Sigmoid colon (tissue), 7 donors: ENCODE measurements around the gene TBX4. TPM values are rescaled to one million over a fixed set of nuclear protein-coding genes. Genes with fewer than 3 reads are reported as not detected.

Experiments used
- DNase-seq: peaks from one replicate; pipeline ENCODE4 v3.0.0-alpha.2; 2019
- H3K27ac ChIP-seq, 4 donors: fragments of 200-600 bp; sonication (generic); one replicate each; pipeline ENCODE4 v1.5.1; 2016 to 2019; ENCODE audit warnings: mild to moderate bottlenecking in 1 of 4
- H3K27me3 ChIP-seq, 3 donors: fragments of 200-600 bp; sonication (generic); one replicate each; pipeline ENCODE4 v1.5.1; 2019; ENCODE audit warnings: mild to moderate bottlenecking in 1 of 3
- H3K36me3 ChIP-seq, 4 donors: fragments of 200-600 bp; sonication (generic); one replicate each; pipeline ENCODE4 v1.5.1; 2016 to 2019
- H3K4me1 ChIP-seq, 4 donors: fragments of 200-600 bp; sonication (generic); one replicate each; pipeline ENCODE4 v1.5.1; 2017 to 2019
- H3K4me3 ChIP-seq, 4 donors: fragments of 200-600 bp; sonication (generic); one replicate each; pipeline ENCODE4 v1.5.1; 2017 to 2019; ENCODE audit warnings: mild to moderate bottlenecking in 2 of 4, moderate library complexity in 1 of 4
- H3K9me3 ChIP-seq, 4 donors: fragments of 200-600 bp in 3 of 4; sonication (generic) in 3 of 4; one replicate each; pipeline versions ENCODE4 v1.5.1 to v1.6.1; 2013 to 2019
- EP300 ChIP-seq, 4 donors: sonication (generic); formaldehyde crosslinking; IDR thresholded peaks; one replicate each; pipeline ENCODE4 v1.6.1; 2017; ENCODE audit warnings: antibody characterized with exemption in 4 of 4
- POLR2A ChIP-seq, 2 donors: fragments of 450-650 bp; IDR thresholded peaks; one replicate each; pipeline ENCODE4 v1.6.1; 2016; ENCODE audit warnings: antibody characterized with exemption in 2 of 2, mild to moderate bottlenecking in 2 of 2, moderate library complexity in 2 of 2
- POLR2AphosphoS5 ChIP-seq, 4 donors: sonication (generic); formaldehyde crosslinking; IDR thresholded peaks; one replicate each; pipeline ENCODE4 v1.6.1; 2017; ENCODE audit warnings: antibody characterized with exemption in 4 of 4
- WGBS, 2 donors: extraction: QIAGEN DNeasy Blood & Tissue Kit; methylation state at CpG; one replicate each; pipeline ENCODE4 v1.1.7; 2013; 5-methylcytosine and 5-hydroxymethylcytosine counted together
- intact Hi-C: fragments of 100-400 bp; cut with DNase I; formaldehyde crosslinking; loops from one replicate; pipeline ENCODE4 v1.15.1; 2023
- polyA plus RNA-seq, 3 donors: library from polyadenylated mRNA; stranded (reverse); fragments of 200-250 nt; gene quantifications; one replicate each; pipeline ENCODE4 v1.2.3, GENCODE V29; 2013
- total RNA-seq, 4 donors: library from RNA; depleted of rRNA; stranded (reverse); fragments of >200 nt; gene quantifications; one replicate each; pipeline ENCODE4 v1.1.0, GENCODE V29; 2016
- TF ChIP-seq, protein P1 (sequence below), 4 experiments: fragments of 450-650 bp in 3 of 4; fragments of 200-600 bp in 1 of 4; IDR thresholded peaks; one replicate each; pipeline ENCODE4 v1.5.1; 2016 to 2019; ENCODE audit warnings: antibody characterized with exemption in 4 of 4, mild to moderate bottlenecking in 3 of 4, moderate library complexity in 2 of 4
- donor health status: healthy with polysubstance abuse.
- donor health status: Bipolar disorder and iron deficiency.
- donor health status: healthy.

TBX4 gene
- total and polyA plus RNA-seq, 7 donors: not detected

DNA sequence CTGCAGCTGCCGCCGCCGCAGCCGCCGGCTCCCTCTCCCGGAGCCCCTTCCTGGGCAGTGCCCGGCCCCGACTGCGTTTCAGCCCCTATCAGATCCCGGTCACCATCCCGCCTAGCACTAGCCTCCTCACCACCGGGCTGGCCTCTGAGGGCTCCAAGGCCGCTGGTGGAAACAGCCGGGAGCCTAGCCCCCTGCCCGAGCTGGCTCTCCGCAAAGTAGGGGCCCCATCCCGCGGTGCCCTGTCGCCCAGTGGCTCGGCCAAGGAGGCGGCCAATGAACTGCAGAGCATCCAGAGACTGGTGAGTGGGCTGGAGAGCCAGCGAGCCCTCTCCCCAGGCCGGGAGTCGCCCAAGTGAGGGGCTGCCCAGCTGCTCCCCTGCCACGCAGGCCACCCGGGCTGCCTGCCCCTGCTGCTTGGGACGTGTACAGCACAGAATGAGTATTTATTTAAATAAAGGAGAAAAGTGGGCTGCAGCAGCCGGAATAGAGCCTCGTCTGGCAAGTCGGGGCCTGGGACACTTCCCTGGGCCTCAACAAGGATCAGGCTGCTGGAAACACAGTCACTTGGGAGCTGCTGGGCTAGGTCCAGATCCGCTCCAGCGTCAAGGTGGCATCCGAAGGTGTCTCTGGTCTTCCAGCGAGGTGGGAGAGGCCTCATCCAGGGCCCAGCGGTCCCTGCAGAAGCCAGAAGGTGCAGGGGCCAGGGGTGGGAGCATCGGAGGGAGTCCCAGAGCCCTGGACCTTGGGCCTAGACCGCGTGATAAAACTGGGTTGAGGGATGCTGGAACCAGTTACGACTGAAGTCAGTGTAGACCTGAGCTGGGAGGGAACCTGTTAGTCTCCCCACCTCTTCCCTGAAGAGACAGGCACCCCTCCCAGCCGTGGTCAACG, 43.8 kb upstream of the TBX4 start:
- Histone ChIP-seq H3K9me3 (no peaks in the 10 kb centered on the region), H3K4me1 (peaks cover 0 to 71% (median 68%) of the 10 kb centered on the region in 4 donors), H3K27ac (peak overlapping the region in 1 of 4 donors; percentile 91), H3K36me3 (no peaks in the 10 kb centered on the region), H3K27me3 (peaks cover 63 to 96% (median 83%) of the 10 kb centered on the region in 3 donors), H3K4me3 (peak overlapping the region in 1 of 4 donors; percentile 55)
- TF ChIP-seq POLR2AphosphoS5 (IDR thresholded peaks at IDR 0.05) (no peak), POLR2A (IDR thresholded peaks at IDR 0.05) (no peak), EP300 (IDR thresholded peaks at IDR 0.05) (no peak)
- TF ChIP-seq, protein P1, sequence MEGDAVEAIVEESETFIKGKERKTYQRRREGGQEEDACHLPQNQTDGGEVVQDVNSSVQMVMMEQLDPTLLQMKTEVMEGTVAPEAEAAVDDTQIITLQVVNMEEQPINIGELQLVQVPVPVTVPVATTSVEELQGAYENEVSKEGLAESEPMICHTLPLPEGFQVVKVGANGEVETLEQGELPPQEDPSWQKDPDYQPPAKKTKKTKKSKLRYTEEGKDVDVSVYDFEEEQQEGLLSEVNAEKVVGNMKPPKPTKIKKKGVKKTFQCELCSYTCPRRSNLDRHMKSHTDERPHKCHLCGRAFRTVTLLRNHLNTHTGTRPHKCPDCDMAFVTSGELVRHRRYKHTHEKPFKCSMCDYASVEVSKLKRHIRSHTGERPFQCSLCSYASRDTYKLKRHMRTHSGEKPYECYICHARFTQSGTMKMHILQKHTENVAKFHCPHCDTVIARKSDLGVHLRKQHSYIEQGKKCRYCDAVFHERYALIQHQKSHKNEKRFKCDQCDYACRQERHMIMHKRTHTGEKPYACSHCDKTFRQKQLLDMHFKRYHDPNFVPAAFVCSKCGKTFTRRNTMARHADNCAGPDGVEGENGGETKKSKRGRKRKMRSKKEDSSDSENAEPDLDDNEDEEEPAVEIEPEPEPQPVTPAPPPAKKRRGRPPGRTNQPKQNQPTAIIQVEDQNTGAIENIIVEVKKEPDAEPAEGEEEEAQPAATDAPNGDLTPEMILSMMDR (IDR thresholded peaks at IDR 0.05): no peak
- 22 to 29% methylated on average over 41 of the region's 41 CpGs for WGBS, 2 donors
- peak; percentile 61 for DNase-seq
- intact Hi-C loops: no loop called here

DNA sequence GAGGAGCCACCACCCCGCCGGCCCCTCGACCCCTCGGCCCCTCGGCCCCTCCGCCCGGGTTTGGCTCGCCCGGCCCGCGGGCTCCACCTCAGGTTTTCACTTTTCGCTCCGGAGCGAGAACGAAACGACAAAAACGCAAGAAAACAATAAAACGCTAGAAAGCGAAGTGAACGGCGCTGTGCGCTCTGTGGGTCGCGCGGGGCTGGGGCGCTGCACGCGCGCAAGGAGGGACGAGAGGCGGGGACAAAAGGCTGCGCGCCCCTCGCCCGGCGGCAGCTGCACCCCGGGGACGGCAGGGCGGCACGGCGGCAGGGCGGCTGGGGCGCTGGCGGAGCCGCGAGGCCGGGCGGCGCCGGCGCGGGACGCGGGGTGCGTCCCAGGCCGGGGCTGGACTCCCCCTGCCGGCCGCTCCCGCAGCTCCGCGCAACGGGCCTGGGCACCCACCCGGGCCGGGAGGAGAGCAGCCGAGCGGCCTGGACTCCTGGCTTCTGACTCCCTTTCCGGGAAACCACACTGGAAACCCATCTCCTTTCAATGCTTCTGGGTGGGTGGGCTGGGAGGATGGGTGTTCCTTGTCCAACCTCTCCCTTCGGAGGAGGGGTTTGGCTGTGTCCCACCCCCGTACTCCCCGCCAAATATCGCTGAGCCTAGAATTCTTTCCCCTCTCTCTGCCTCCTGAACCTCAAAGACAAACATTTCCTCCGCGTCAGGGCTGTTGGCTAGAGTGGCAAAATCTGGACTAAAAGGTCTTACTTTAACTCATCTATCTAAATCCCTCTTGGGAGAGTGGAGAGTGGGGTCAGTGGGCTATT, 42.7 kb upstream of the TBX4 start:
- H3K4me3 ChIP-seq: peak overlapping the region; percentile 21 to 56 (median 52)
- WGBS, 2 donors: 1% methylated on average over 73 of the region's 73 CpGs
- peak; percentile 68 for DNase-seq
- TF ChIP-seq, protein P1 (IDR thresholded peaks at IDR 0.05): peak in 1 of 4 experiments; percentile 40
- TF ChIP-seq POLR2AphosphoS5 (IDR thresholded peaks at IDR 0.05): no peak
- no peak for TF ChIP-seq POLR2A (IDR thresholded peaks at IDR 0.05)
- no peak for TF ChIP-seq EP300 (IDR thresholded peaks at IDR 0.05)
- H3K27ac ChIP-seq: peak overlapping the region in 3 of 4 donors; percentile 55 to 91 (median 71)
- H3K4me1 ChIP-seq: peaks cover 0 to 60% (median 57%) of the 10 kb centered on the region in 4 donors
- H3K27me3 ChIP-seq: peaks cover 52 to 88% (median 72%) of the 10 kb centered on the region in 3 donors
- intact Hi-C loops: loop anchor here (5.0 to 10.0 kb wide), 4 partner anchors 143 to 687 kb away; partner anchors contain the start of gene BRIP1
- H3K9me3 ChIP-seq: no peaks in the 10 kb centered on the region
- no peaks in the 10 kb centered on the region for H3K36me3 ChIP-seq

DNA sequence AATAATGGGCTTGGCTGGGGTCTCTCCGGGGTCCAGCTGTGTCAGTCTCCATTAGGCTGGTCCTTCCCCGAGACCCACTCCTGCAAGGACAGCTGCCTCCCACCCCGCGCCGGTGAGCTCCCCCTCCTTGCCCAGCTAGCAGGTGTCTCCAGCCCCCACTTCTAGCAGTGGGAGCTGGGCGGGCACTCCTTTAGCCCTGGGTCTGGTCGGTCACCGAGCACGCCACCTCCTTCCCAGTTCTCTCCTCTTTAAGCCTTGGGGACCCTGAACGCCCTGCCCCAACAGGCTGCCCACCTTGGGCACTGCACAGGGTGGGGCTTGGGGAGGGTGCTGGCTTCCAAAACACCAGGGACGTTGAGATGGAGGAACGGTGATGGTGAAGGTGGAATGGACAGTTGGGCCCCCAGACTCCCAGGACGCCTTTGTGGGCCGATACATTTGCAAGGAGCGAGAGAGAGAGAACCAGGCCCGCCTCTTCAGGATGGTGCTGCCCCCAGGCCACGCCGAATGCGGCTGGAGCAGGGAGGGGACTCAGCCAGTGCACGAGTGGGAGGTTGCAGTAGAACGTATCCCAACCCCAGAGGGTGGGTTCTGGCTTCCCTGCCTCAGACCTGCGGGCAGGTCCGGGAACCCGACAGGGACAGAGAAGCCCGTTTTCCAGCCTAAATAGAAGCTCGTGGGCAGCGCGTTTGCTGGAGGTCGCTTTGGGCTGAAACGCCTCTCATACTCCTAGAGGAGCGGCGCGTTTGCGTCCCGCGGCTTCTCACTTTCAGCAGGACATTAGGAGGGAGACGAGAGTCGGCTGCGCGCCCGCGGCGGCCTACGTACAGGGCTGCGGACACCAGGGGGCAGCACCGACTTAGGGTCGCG, 41.8 kb upstream of the TBX4 start:
- peaks cover 0 to 51% (median 49%) of the 10 kb centered on the region in 4 donors for H3K4me1 ChIP-seq
- intact Hi-C loops: loop anchor here (5.0 to 10.0 kb wide), 4 partner anchors 142 to 688 kb away; partner anchors contain the start of gene BRIP1
- 8 to 10% methylated on average over 48 of the region's 48 CpGs for WGBS, 2 donors
- peak overlapping the region in 3 of 4 donors; percentile 48 to 60 (median 58) for H3K4me3 ChIP-seq
- no peaks in the 10 kb centered on the region for H3K36me3 ChIP-seq
- no peaks in the 10 kb centered on the region for H3K9me3 ChIP-seq
- H3K27ac ChIP-seq: peak overlapping the region in 3 of 4 donors; percentile 55 to 91 (median 71)
- DNase-seq: peak; percentile 78
- peaks cover 43 to 79% (median 64%) of the 10 kb centered on the region in 3 donors for H3K27me3 ChIP-seq
- no peak for TF ChIP-seq POLR2AphosphoS5 (IDR thresholded peaks at IDR 0.05)
- no peak for TF ChIP-seq EP300 (IDR thresholded peaks at IDR 0.05)
- TF ChIP-seq, protein P1 (IDR thresholded peaks at IDR 0.05): peak in 3 of 4 experiments; percentile 35 to 75 (median 36)
- no peak for TF ChIP-seq POLR2A (IDR thresholded peaks at IDR 0.05)

DNA sequence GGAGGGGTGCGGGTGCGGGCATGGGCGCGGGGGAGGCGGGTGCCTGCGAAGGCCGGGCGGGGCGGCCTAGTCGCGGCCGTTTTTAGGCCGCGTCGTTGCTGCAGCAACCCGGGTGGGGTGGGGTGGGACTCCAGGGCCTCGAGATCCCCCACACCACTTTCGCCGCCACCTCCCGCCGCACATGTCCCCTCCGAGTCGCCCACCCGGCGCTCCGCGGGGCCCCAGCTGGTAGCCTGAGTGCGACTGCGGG, 41.3 kb upstream of the TBX4 start:
- H3K36me3 ChIP-seq: no peaks in the 10 kb centered on the region

More for the DNA sequence above, 41.3 kb upstream of the TBX4 start:
- TF ChIP-seq POLR2A (IDR thresholded peaks at IDR 0.05) (no peak), POLR2AphosphoS5 (IDR thresholded peaks at IDR 0.05) (no peak)
- TF ChIP-seq, protein P1 (IDR thresholded peaks at IDR 0.05): peak in 1 of 4 experiments; percentile 28
- H3K4me3 ChIP-seq: peak overlapping the region; percentile 8 to 60 (median 53)
- H3K4me1 ChIP-seq: peaks cover 0 to 49% (median 46%) of the 10 kb centered on the region in 4 donors
- peaks cover 38 to 74% (median 58%) of the 10 kb centered on the region in 3 donors for H3K27me3 ChIP-seq
- peak overlapping the region; percentile 36 to 91 (median 63) for H3K27ac ChIP-seq
- no peaks in the 10 kb centered on the region for H3K9me3 ChIP-seq
- WGBS, 2 donors: 3 to 4% methylated on average over 29 of the region's 29 CpGs
- DNase-seq: no peak
- intact Hi-C loops: loop anchor here (5.0 to 10.0 kb wide), 4 partner anchors 141 to 689 kb away; partner anchors contain the start of gene BRIP1
